ENCODE results near the gene CLDN22.

DNA sequence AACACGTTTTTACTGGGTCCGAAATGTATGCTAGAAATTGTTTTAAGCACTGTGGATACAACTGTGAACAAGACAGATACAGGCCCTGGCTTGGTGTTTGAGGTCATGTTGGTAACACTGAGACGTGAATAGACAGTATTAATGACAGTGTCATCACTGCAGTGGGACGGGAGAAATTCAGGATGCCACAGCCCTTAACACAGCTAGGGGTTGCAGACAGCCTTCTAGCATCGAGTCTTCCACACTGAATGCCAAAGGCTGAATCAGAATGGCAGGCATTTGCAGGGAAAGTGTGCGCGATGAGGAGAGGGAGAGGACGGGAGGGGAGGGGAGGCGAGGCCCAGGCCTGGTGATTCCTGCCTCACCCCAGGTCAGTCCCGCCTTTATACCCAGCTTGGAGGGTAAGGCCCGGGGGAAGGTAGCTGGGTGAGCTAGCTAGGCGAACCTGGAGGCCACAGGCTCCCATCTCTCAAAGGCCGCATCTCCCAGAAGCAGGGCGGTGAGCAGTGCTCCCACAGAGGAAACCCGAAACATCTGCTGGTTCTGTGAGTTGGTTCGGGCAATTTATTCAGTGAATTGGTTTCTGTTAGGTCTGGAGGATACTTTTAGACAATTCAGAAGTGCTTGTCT is 46.2 kb upstream of the CLDN22 start:
- TF ChIP-seq, protein P1, sequence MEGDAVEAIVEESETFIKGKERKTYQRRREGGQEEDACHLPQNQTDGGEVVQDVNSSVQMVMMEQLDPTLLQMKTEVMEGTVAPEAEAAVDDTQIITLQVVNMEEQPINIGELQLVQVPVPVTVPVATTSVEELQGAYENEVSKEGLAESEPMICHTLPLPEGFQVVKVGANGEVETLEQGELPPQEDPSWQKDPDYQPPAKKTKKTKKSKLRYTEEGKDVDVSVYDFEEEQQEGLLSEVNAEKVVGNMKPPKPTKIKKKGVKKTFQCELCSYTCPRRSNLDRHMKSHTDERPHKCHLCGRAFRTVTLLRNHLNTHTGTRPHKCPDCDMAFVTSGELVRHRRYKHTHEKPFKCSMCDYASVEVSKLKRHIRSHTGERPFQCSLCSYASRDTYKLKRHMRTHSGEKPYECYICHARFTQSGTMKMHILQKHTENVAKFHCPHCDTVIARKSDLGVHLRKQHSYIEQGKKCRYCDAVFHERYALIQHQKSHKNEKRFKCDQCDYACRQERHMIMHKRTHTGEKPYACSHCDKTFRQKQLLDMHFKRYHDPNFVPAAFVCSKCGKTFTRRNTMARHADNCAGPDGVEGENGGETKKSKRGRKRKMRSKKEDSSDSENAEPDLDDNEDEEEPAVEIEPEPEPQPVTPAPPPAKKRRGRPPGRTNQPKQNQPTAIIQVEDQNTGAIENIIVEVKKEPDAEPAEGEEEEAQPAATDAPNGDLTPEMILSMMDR (conservative IDR thresholded peaks at IDR 0.05 in 1 of 2, IDR thresholded peaks at IDR 0.05 in 1 of 2; ENCODE audit: extremely low read depth in 1 of 2, insufficient read depth in 1 of 2, low read depth in 1 of 2, low read length in 2 of 2), result no peak
- no peak for TF ChIP-seq EZH2 (IDR thresholded peaks at IDR 0.05; ENCODE audit: borderline replicate concordance, low read length)

Data from mammary epithelial cell (primary cell).